GM21576 (cell line): ENCODE measurements around the gene SLC45A1.

Experiments used
- ATAC-seq: cut with Tn5 transposase; IDR thresholded peaks from one replicate; pipeline ENCODE4 v1.9.1; 2021; ENCODE audit warnings: mild to moderate bottlenecking, moderate library complexity; ENCODE audit not compliant: unreplicated experiment

The SLC45A1 gene

GRCh38 chr1:8307628-8308027 lies 10.3 kb upstream of the SLC45A1 start:
- no peak for ATAC-seq

GRCh38 chr1:8311068-8311718 lies 6.7 kb upstream of the SLC45A1 start:
- no peak for ATAC-seq

- ATAC-seq, result no peak
These were observed 5.4 kb upstream of the SLC45A1 start for GRCh38 chr1:8312235-8313218.

GRCh38 chr1:8313231-8313630 lies 4.7 kb upstream of the SLC45A1 start:
- no peak for ATAC-seq

- ATAC-seq, result no peak
These were observed 3.3 kb upstream of the SLC45A1 start for GRCh38 chr1:8314346-8315280.

GRCh38 chr1:8315573-8316475 lies 2.1 kb upstream of the SLC45A1 start:
- ATAC-seq, result no peak

- ATAC-seq, result no peak
These were observed 522 bp downstream of the SLC45A1 start for GRCh38 chr1:8318436-8318835.

- ATAC-seq, result no peak
These were observed 3.7 kb downstream of the SLC45A1 start for GRCh38 chr1:8321612-8322011.

- no peak for ATAC-seq
These were observed 5.8 kb downstream of the SLC45A1 start for GRCh38 chr1:8323706-8324105.

GRCh38 chr1:8324176-8324810 lies 6.4 kb downstream of the SLC45A1 start:
- no peak for ATAC-seq

- ATAC-seq, result no peak
These were observed 7.9 kb downstream of the SLC45A1 start for GRCh38 chr1:8325771-8326170.

GRCh38 chr1:8326265-8326664 lies 8.4 kb downstream of the SLC45A1 start:
- ATAC-seq, result no peak

GRCh38 chr1:8328271-8328670 lies 10.4 kb downstream of the SLC45A1 start:
- no peak for ATAC-seq

GRCh38 chr1:8329439-8329838 lies 11.5 kb downstream of the SLC45A1 start:
- ATAC-seq, result no peak

- no peak for ATAC-seq
These were observed 11.9 kb downstream of the SLC45A1 start for GRCh38 chr1:8329858-8330257.

GRCh38 chr1:8330271-8331125 lies 12.6 kb downstream of the SLC45A1 start:
- ATAC-seq, result no peak

GRCh38 chr1:8332806-8333205 lies 14.9 kb downstream of the SLC45A1 start:
- ATAC-seq, result no peak

- ATAC-seq, result no peak
These were observed 15.5 kb downstream of the SLC45A1 start for GRCh38 chr1:8333246-8333987.
